Neural progenitor cell (in vitro differentiated cells): ENCODE results near the gene PRKCI. TPM values are rescaled to one million over a fixed set of nuclear protein-coding genes. Genes with fewer than 3 reads are reported as not detected.

Source experiments
- DNase-seq: peaks from one replicate; pipeline ENCODE4 v3.0.0-alpha.2; 2016; ENCODE audit warnings: low spot score
- H2AFZ ChIP-seq: fragments of 200-600 bp; sonication (generic); replicated peaks from 2 replicates; pipeline ENCODE4 v1.6.1; 2016; ENCODE audit warnings: antibody characterized with exemption
- H3F3A ChIP-seq: fragments of 200-600 bp; sonication (generic); 2 replicates; pipeline ENCODE4 v1.6.1; 2016; ENCODE audit warnings: antibody characterized with exemption, low read depth
- H3K27ac ChIP-seq: fragments of 200-600 bp; sonication (generic); 2 replicates; pipeline ENCODE4 v1.5.1; 2016; ENCODE audit warnings: mild to moderate bottlenecking
- H3K27me3 ChIP-seq: fragments of 200-600 bp; sonication (generic); 2 replicates; pipeline ENCODE4 v1.6.1; 2016; ENCODE audit warnings: mild to moderate bottlenecking, moderate library complexity
- H3K36me3 ChIP-seq: fragments of 200-600 bp; sonication (generic); 2 replicates; pipeline ENCODE4 v1.5.1; 2016
- H3K4me1 ChIP-seq: fragments of 200-600 bp; sonication (generic); 2 replicates; pipeline ENCODE4 v1.6.1; 2016; ENCODE audit warnings: mixed run types
- H3K4me2 ChIP-seq: fragments of 200-600 bp; sonication (generic); 2 replicates; pipeline ENCODE4 v1.6.1; 2016
- H3K4me3 ChIP-seq: fragments of 200-600 bp; sonication (generic); 2 replicates; pipeline ENCODE4 v1.5.1; 2016
- H3K79me2 ChIP-seq: fragments of 200-600 bp; sonication (generic); 2 replicates; pipeline ENCODE4 v1.6.1; 2016; ENCODE audit warnings: low read depth
- H3K9ac ChIP-seq: fragments of 200-600 bp; sonication (generic); 2 replicates; pipeline ENCODE4 v1.6.1; 2016
- H3K9me3 ChIP-seq: fragments of 200-600 bp; sonication (generic); 2 replicates; pipeline ENCODE4 v1.5.1; 2016; ENCODE audit warnings: low read depth
- H4K20me1 ChIP-seq: fragments of 200-600 bp; sonication (generic); 2 replicates; pipeline ENCODE4 v1.6.1; 2016; ENCODE audit warnings: low read depth
- H3K27ac Mint-ChIP-seq: 3 replicates; pipeline ENCODE4 v1.8.0; 2021; ENCODE audit warnings: mixed read lengths
- H3K27me3 Mint-ChIP-seq: 2 replicates; pipeline ENCODE4 v1.8.0; 2022; ENCODE audit warnings: low read depth, mild to moderate bottlenecking, inconsistent platforms, moderate library complexity, mixed read lengths; ENCODE audit not compliant: insufficient read depth
- H3K36me3 Mint-ChIP-seq: 3 replicates; pipeline ENCODE4 v1.8.0; 2021; ENCODE audit warnings: mixed read lengths
- H3K4me1 Mint-ChIP-seq: 3 replicates; pipeline ENCODE4 v1.8.0; 2021; ENCODE audit warnings: mixed read lengths
- H3K4me3 Mint-ChIP-seq: 3 replicates; pipeline ENCODE4 v1.8.0; 2021; ENCODE audit warnings: mild to moderate bottlenecking, moderate library complexity, mixed read lengths
- H3K9me3 Mint-ChIP-seq: 3 replicates; pipeline ENCODE4 v1.8.0; 2020; ENCODE audit warnings: mixed read lengths
- EZH2 ChIP-seq: fragments of 200-600 bp; sonication (generic); IDR thresholded peaks from 2 replicates; pipeline ENCODE4 v1.6.1; 2017; ENCODE audit warnings: antibody characterized with exemption, mild to moderate bottlenecking, moderate library complexity
- EZH2phosphoT487 ChIP-seq: fragments of 200-600 bp; sonication (generic); IDR thresholded peaks from 2 replicates; pipeline ENCODE4 v1.6.1; 2017; ENCODE audit warnings: antibody characterized with exemption
- total RNA-seq: library from RNA; depleted of rRNA; stranded (reverse); fragments of >200 nt; gene quantifications from 2 replicates; pipeline ENCODE4 v1.2.3, GENCODE V29; 2015; ENCODE audit warnings: low replicate concordance
- TF ChIP-seq, protein P1 (sequence below): fragments of 200-600 bp; sonication (generic); IDR thresholded peaks from 2 replicates; pipeline ENCODE4 v1.5.1; 2017; ENCODE audit warnings: antibody characterized with exemption, mild to moderate bottlenecking

Gene PRKCI
- total RNA-seq, 1 donor from 2014 or later = 87.8 TPM

DNA sequence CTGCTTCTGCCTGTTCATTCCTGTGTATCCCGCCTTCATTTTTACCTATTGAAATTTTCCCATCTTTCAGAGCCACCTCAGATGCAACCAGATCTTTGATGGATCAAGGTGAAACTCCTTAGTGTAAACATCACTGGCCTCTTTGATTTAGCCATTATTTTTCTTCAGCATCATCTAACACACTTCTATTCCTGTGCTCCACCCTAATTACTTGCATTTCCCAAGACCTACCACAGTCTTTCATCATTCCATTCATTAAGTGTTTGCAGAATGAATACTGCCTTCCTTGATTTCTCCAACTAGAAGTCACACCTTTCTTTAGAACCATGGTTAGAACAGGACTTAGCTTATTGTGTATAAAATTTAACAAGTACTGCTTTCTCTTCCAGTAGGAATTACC lies 79.8 kb downstream of the PRKCI start:
- no peak overlapping the region for H3K4me2 ChIP-seq
- no peaks in the 10 kb centered on the region for H3K4me1 ChIP-seq
- H3K4me1 Mint-ChIP-seq = no peaks in the 10 kb centered on the region
- peaks cover 10% of the 10 kb centered on the region for H3K36me3 Mint-ChIP-seq
- no peak overlapping the region for H2AFZ ChIP-seq
- no peak for DNase-seq
- H3K27ac ChIP-seq = no peak overlapping the region
- TF ChIP-seq EZH2 = no peak
- TF ChIP-seq, protein P1, sequence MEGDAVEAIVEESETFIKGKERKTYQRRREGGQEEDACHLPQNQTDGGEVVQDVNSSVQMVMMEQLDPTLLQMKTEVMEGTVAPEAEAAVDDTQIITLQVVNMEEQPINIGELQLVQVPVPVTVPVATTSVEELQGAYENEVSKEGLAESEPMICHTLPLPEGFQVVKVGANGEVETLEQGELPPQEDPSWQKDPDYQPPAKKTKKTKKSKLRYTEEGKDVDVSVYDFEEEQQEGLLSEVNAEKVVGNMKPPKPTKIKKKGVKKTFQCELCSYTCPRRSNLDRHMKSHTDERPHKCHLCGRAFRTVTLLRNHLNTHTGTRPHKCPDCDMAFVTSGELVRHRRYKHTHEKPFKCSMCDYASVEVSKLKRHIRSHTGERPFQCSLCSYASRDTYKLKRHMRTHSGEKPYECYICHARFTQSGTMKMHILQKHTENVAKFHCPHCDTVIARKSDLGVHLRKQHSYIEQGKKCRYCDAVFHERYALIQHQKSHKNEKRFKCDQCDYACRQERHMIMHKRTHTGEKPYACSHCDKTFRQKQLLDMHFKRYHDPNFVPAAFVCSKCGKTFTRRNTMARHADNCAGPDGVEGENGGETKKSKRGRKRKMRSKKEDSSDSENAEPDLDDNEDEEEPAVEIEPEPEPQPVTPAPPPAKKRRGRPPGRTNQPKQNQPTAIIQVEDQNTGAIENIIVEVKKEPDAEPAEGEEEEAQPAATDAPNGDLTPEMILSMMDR = no peak
- TF ChIP-seq EZH2phosphoT487 = no peak
- no peaks in the 10 kb centered on the region for H3K9me3 Mint-ChIP-seq
- H3K27me3 ChIP-seq = no peaks in the 10 kb centered on the region
- no peak overlapping the region for H3K4me3 ChIP-seq
- no peaks in the 10 kb centered on the region for H3K9me3 ChIP-seq
- H4K20me1 ChIP-seq = no peaks in the 10 kb centered on the region
- peaks cover 1% of the 10 kb centered on the region for H3K36me3 ChIP-seq
- no peak overlapping the region for H3K27ac Mint-ChIP-seq
- no peak overlapping the region for H3K9ac ChIP-seq
- no peaks in the 10 kb centered on the region for H3K27me3 Mint-ChIP-seq
- H3F3A ChIP-seq = no peaks in the 10 kb centered on the region
- no peaks in the 10 kb centered on the region for H3K79me2 ChIP-seq
- H3K4me3 Mint-ChIP-seq = no peak overlapping the region

DNA sequence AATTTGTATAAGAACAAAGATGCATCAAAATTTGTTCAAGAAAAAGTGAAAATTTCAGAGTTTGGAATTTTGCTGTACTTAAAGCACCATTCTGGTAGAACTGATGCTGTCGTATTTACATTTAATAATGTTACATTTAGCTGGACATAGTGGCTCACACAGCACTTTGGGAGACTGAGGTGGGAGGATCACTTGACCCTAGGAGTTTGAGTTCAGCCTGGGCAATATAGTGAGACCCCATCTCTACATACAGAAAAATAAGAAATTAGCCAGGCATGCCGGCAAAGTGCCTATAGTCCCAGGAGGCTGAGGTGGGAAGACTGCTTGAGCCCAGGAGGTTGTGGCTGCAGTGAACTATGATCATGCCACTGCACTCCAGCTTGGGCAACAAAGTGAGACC lies 83.8 kb downstream of the PRKCI start:
- H4K20me1 ChIP-seq = no peaks in the 10 kb centered on the region
- no peak overlapping the region for H3K27ac Mint-ChIP-seq
- H3K27me3 ChIP-seq = no peaks in the 10 kb centered on the region
- H3K4me3 ChIP-seq = no peak overlapping the region
- peaks cover 2% of the 10 kb centered on the region for H3K36me3 Mint-ChIP-seq
- no peaks in the 10 kb centered on the region for H3K4me1 Mint-ChIP-seq
- H3K4me2 ChIP-seq = no peak overlapping the region
- H3K9me3 ChIP-seq = no peaks in the 10 kb centered on the region
- H3K4me3 Mint-ChIP-seq = no peak overlapping the region
- no peak overlapping the region for H2AFZ ChIP-seq
- H3K27me3 Mint-ChIP-seq = no peaks in the 10 kb centered on the region
- H3K9ac ChIP-seq = no peak overlapping the region
- no peak for DNase-seq
- no peak overlapping the region for H3K27ac ChIP-seq
- no peaks in the 10 kb centered on the region for H3F3A ChIP-seq
- no peaks in the 10 kb centered on the region for H3K36me3 ChIP-seq
- H3K79me2 ChIP-seq = no peaks in the 10 kb centered on the region
- H3K4me1 ChIP-seq = no peaks in the 10 kb centered on the region
- H3K9me3 Mint-ChIP-seq = no peaks in the 10 kb centered on the region
- TF ChIP-seq, protein P1 = no peak
- TF ChIP-seq EZH2 = no peak
- TF ChIP-seq EZH2phosphoT487 = no peak

DNA sequence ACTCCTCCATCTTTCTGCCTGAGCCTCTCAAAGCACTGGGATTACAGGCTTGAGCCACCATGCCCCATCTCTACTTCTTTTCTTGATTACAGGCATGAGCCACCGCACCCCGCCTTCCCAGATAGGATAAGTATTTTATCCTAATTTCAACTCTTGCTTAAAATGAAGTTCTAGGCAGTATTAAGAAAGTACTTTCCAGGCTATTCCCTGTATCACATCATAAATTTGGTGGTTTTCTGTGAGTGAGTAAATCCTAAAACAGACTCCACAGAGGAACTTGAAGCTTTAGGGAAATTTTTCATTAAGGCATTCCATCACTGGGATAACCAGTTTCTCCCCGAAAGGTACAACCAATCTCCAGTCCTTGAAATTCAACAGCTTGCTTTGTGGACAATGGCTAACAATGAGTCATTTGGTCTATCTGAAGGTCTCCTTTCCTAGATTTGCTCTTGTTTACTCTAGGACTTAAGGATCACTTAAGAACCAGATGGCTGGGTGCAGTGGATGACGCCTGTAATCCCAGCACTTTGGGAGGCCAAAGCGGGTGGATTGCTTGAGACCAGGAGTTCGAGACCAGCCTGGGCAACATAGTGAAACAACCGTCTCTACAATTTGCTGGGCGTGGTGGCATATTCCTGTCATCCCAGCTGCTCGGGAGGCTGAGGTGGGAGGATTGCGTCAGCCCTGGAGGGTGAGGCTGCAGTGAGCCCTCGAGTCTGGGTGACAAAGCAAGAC lies 85.6 kb downstream of the PRKCI start:
- H3K27me3 Mint-ChIP-seq = no peaks in the 10 kb centered on the region
- no peaks in the 10 kb centered on the region for H3K9me3 ChIP-seq
- DNase-seq = no peak
- no peak overlapping the region for H2AFZ ChIP-seq
- H3K9me3 Mint-ChIP-seq = no peaks in the 10 kb centered on the region
- H3K4me2 ChIP-seq = no peak overlapping the region
- no peak overlapping the region for H3K9ac ChIP-seq
- no peaks in the 10 kb centered on the region for H3K4me1 Mint-ChIP-seq
- no peak overlapping the region for H3K4me3 ChIP-seq
- no peaks in the 10 kb centered on the region for H3K36me3 ChIP-seq
- H4K20me1 ChIP-seq = no peaks in the 10 kb centered on the region
- no peak overlapping the region for H3K4me3 Mint-ChIP-seq
- H3K4me1 ChIP-seq = no peaks in the 10 kb centered on the region
- H3K79me2 ChIP-seq = no peaks in the 10 kb centered on the region
- no peak overlapping the region for H3K27ac ChIP-seq
- H3F3A ChIP-seq = no peaks in the 10 kb centered on the region
- H3K27me3 ChIP-seq = no peaks in the 10 kb centered on the region
- H3K27ac Mint-ChIP-seq = no peak overlapping the region
- no peak for TF ChIP-seq EZH2
- TF ChIP-seq EZH2phosphoT487 = no peak
- TF ChIP-seq, protein P1 = no peak
- peaks cover 2% of the 10 kb centered on the region for H3K36me3 Mint-ChIP-seq
